HepG2 (cell line): ENCODE results near the gene GAS5. TPM values are rescaled to one million over a fixed set of nuclear protein-coding genes. Genes with fewer than 3 reads are reported as not detected.

Experiments
- ASH2L ChIP-seq: fragments of 300-600, 200-600 bp; sonication (generic); IDR thresholded peaks from 2 replicates; pipeline ENCODE4 v1.7.0; 2017; ENCODE audit warnings: low read depth, mild to moderate bottlenecking, moderate library complexity, mixed read lengths, low read length; ENCODE audit not compliant: insufficient read length
- EHMT2 ChIP-seq: fragments of 200-600 bp; sonication (generic); IDR thresholded peaks from 2 replicates; pipeline ENCODE4 v1.7.0; 2017; ENCODE audit warnings: antibody characterized with exemption, low read depth, low read length, borderline replicate concordance
- MBNL3 ChIP-seq: fragments of 250-450 bp; sonication (Bioruptor Pico); conservative IDR thresholded peaks from 2 replicates; pipeline ENCODE4 v1.8.0; 2022; ENCODE audit warnings: mild to moderate bottlenecking, inconsistent platforms
- REXO4 ChIP-seq: sonication (generic); formaldehyde crosslinking; IDR thresholded peaks from 2 replicates; pipeline ENCODE4 v1.8.0; 2022; ENCODE audit warnings: missing genetic modification reagents, mild to moderate bottlenecking, borderline replicate concordance
- SMARCE1 ChIP-seq: fragments of 450-650 bp; IDR thresholded peaks from 2 replicates; pipeline ENCODE4 v1.6.1; 2017; ENCODE audit warnings: borderline replicate concordance
- TBX2 ChIP-seq: sonication (generic); formaldehyde crosslinking; IDR thresholded peaks from 2 replicates; pipeline ENCODE4 v1.5.0; 2020; ENCODE audit warnings: missing genetic modification reagents, mild to moderate bottlenecking, borderline replicate concordance
- TBX3 ChIP-seq: fragments of 450-650 bp; IDR thresholded peaks from 2 replicates; pipeline ENCODE4 v1.6.1; 2017; ENCODE audit warnings: antibody characterized with exemption, mild to moderate bottlenecking, inconsistent platforms, borderline replicate concordance
- TOE1 ChIP-seq: sonication (generic); formaldehyde crosslinking; IDR thresholded peaks from 2 replicates; pipeline ENCODE4 v1.4.0; 2020; ENCODE audit warnings: mild to moderate bottlenecking, missing genetic modification reagents
- ZNF567 ChIP-seq: sonication (generic); formaldehyde crosslinking; IDR thresholded peaks from 2 replicates; pipeline ENCODE4 v1.8.1; 2023; ENCODE audit warnings: mild to moderate bottlenecking, missing genetic modification reagents, borderline replicate concordance
- polyA plus RNA-seq, 8 experiments: library from polyadenylated mRNA; depleted of rRNA in 3 of 8; stranded (reverse) in 7 of 8; unstranded in 1 of 8; fragments of >200 nt; fragmentation: Illumina TruSeq in 4 of 8; extraction: Trizol in 4 of 8; gene quantifications; 2 replicates each; pipeline versions ENCODE4 v1.2.1 to v1.2.3, GENCODE V29; 2011 to 2016; ENCODE audit warnings: low read depth in 4 of 8, missing spikeins in 1 of 8, mixed read lengths in 1 of 8; ENCODE audit not compliant: insufficient read depth in 1 of 8
- total RNA-seq, 5 experiments: library from RNA; depleted of rRNA; stranded (reverse); fragments of >200 nt; fragmentation: Illumina TruSeq; extraction: Trizol; gene quantifications; 2 replicates each; pipeline ENCODE4 v1.2.3, GENCODE V29; 2016; ENCODE audit warnings: low read depth in 1 of 5
- TF ChIP-seq, protein P1 (sequence below): sonication (generic); formaldehyde crosslinking; IDR thresholded peaks from 2 replicates; pipeline ENCODE4 v1.4.0; 2020; ENCODE audit warnings: low read depth, missing genetic modification reagents
- TF ChIP-seq, protein P2 (sequence below): sonication (generic); formaldehyde crosslinking; IDR thresholded peaks from 2 replicates; pipeline ENCODE4 v1.5.0; 2020; ENCODE audit warnings: mild to moderate bottlenecking, missing genetic modification reagents, borderline replicate concordance
- TF ChIP-seq, protein P3 (sequence below): sonication (generic); formaldehyde crosslinking; conservative IDR thresholded peaks from 2 replicates; pipeline ENCODE4 v1.5.0; 2020; ENCODE audit warnings: missing genetic modification reagents
- TF ChIP-seq, protein P4 (sequence below): sonication (generic); formaldehyde crosslinking; conservative IDR thresholded peaks from 2 replicates; pipeline ENCODE4 v1.8.0; 2022; ENCODE audit warnings: low read depth, missing genetic modification reagents
- TF ChIP-seq, protein P5 (sequence below): sonication (generic); formaldehyde crosslinking; IDR thresholded peaks from 2 replicates; pipeline ENCODE4 v1.5.0; 2020; ENCODE audit warnings: mild to moderate bottlenecking, missing genetic modification reagents

The GAS5 gene
- total and polyA plus RNA-seq, 2 of the 13 experiments (the other 11 are each of a cell fraction or from before 2014, with no cell fraction given) = 352 to 738 TPM

DNA sequence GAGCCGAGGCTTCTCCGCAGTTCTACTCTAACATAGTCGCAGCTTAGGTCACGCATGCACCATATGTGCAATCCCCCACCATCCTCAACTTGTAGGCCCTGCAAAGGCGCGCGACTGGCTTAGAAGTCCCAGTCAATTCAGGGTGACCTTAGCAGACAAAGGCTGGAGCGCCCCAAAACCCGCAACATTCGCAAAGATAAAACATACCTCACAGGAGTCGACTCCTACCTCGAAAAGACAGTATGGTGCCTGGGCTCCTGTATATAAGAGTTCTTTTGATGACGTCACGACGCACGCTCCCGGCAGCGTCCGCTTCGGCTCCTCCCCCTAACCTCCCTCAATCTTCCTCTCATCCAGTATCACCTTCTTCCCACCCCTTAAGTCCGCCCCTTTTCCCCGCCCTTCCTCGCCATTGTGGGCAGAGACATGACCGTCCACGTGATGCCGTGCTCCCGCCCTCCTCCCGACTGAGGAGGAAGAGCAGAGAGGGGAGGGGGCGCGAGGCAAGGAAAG is at the start of gene GAS5 (continued):
- TF ChIP-seq, protein P1, sequence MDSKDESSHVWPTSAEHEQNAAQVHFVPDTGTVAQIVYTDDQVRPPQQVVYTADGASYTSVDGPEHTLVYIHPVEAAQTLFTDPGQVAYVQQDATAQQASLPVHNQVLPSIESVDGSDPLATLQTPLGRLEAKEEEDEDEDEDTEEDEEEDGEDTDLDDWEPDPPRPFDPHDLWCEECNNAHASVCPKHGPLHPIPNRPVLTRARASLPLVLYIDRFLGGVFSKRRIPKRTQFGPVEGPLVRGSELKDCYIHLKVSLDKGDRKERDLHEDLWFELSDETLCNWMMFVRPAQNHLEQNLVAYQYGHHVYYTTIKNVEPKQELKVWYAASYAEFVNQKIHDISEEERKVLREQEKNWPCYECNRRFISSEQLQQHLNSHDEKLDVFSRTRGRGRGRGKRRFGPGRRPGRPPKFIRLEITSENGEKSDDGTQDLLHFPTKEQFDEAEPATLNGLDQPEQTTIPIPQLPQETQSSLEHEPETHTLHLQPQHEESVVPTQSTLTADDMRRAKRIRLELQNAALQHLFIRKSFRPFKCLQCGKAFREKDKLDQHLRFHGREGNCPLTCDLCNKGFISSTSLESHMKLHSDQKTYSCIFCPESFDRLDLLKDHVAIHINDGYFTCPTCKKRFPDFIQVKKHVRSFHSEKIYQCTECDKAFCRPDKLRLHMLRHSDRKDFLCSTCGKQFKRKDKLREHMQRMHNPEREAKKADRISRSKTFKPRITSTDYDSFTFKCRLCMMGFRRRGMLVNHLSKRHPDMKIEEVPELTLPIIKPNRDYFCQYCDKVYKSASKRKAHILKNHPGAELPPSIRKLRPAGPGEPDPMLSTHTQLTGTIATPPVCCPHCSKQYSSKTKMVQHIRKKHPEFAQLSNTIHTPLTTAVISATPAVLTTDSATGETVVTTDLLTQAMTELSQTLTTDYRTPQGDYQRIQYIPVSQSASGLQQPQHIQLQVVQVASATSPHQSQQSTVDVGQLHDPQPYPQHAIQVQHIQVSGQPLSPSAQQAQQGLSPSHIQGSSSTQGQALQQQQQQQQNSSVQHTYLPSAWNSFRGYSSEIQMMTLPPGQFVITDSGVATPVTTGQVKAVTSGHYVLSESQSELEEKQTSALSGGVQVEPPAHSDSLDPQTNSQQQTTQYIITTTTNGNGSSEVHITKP (CRISPR knock-in tag) = no peak
- TF ChIP-seq ASH2L (peak; percentile 75), TBX2 (CRISPR knock-in tag) (peak; percentile 55; the same call in 1 of the 2 replicates), TOE1 (CRISPR knock-in tag) (no peak), MBNL3 (CRISPR knock-in tag) (no peak), EHMT2 (no peak), SMARCE1 (no peak), REXO4 (no peak), ZNF567 (no peak; the same call in 1 of the 2 replicates), TBX3 (peak; percentile 30; the same call in 1 of the 2 replicates)
- TF ChIP-seq, protein P2, sequence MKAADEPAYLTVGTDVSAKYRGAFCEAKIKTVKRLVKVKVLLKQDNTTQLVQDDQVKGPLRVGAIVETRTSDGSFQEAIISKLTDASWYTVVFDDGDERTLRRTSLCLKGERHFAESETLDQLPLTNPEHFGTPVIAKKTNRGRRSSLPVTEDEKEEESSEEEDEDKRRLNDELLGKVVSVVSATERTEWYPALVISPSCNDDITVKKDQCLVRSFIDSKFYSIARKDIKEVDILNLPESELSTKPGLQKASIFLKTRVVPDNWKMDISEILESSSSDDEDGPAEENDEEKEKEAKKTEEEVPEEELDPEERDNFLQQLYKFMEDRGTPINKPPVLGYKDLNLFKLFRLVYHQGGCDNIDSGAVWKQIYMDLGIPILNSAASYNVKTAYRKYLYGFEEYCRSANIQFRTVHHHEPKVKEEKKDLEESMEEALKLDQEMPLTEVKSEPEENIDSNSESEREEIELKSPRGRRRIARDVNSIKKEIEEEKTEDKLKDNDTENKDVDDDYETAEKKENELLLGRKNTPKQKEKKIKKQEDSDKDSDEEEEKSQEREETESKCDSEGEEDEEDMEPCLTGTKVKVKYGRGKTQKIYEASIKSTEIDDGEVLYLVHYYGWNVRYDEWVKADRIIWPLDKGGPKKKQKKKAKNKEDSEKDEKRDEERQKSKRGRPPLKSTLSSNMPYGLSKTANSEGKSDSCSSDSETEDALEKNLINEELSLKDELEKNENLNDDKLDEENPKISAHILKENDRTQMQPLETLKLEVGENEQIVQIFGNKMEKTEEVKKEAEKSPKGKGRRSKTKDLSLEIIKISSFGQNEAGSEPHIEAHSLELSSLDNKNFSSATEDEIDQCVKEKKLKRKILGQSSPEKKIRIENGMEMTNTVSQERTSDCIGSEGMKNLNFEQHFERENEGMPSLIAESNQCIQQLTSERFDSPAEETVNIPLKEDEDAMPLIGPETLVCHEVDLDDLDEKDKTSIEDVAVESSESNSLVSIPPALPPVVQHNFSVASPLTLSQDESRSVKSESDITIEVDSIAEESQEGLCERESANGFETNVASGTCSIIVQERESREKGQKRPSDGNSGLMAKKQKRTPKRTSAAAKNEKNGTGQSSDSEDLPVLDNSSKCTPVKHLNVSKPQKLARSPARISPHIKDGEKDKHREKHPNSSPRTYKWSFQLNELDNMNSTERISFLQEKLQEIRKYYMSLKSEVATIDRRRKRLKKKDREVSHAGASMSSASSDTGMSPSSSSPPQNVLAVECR = peak; percentile 75
- TF ChIP-seq, protein P3, sequence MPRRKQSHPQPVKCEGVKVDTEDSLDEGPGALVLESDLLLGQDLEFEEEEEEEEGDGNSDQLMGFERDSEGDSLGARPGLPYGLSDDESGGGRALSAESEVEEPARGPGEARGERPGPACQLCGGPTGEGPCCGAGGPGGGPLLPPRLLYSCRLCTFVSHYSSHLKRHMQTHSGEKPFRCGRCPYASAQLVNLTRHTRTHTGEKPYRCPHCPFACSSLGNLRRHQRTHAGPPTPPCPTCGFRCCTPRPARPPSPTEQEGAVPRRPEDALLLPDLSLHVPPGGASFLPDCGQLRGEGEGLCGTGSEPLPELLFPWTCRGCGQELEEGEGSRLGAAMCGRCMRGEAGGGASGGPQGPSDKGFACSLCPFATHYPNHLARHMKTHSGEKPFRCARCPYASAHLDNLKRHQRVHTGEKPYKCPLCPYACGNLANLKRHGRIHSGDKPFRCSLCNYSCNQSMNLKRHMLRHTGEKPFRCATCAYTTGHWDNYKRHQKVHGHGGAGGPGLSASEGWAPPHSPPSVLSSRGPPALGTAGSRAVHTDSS (CRISPR knock-in tag) = 0 out of 2 replicates have a peak, but pooled peaks have one; percentile 20
- TF ChIP-seq, protein P4, sequence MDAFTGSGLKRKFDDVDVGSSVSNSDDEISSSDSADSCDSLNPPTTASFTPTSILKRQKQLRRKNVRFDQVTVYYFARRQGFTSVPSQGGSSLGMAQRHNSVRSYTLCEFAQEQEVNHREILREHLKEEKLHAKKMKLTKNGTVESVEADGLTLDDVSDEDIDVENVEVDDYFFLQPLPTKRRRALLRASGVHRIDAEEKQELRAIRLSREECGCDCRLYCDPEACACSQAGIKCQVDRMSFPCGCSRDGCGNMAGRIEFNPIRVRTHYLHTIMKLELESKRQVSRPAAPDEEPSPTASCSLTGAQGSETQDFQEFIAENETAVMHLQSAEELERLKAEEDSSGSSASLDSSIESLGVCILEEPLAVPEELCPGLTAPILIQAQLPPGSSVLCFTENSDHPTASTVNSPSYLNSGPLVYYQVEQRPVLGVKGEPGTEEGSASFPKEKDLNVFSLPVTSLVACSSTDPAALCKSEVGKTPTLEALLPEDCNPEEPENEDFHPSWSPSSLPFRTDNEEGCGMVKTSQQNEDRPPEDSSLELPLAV (CRISPR knock-in tag) = no peak
- TF ChIP-seq, protein P5, sequence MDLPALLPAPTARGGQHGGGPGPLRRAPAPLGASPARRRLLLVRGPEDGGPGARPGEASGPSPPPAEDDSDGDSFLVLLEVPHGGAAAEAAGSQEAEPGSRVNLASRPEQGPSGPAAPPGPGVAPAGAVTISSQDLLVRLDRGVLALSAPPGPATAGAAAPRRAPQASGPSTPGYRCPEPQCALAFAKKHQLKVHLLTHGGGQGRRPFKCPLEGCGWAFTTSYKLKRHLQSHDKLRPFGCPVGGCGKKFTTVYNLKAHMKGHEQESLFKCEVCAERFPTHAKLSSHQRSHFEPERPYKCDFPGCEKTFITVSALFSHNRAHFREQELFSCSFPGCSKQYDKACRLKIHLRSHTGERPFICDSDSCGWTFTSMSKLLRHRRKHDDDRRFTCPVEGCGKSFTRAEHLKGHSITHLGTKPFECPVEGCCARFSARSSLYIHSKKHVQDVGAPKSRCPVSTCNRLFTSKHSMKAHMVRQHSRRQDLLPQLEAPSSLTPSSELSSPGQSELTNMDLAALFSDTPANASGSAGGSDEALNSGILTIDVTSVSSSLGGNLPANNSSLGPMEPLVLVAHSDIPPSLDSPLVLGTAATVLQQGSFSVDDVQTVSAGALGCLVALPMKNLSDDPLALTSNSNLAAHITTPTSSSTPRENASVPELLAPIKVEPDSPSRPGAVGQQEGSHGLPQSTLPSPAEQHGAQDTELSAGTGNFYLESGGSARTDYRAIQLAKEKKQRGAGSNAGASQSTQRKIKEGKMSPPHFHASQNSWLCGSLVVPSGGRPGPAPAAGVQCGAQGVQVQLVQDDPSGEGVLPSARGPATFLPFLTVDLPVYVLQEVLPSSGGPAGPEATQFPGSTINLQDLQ = 0 out of 2 replicates have a peak, but pooled peaks have one; percentile 54
